GM19397 (cell line): Measurements from ENCODE around the gene PADI1.

Experiments
- ATAC-seq: cut with Tn5 transposase; IDR thresholded peaks from one replicate; pipeline ENCODE4 v1.9.1; 2021; ENCODE audit warnings: mild to moderate bottlenecking, moderate library complexity; ENCODE audit not compliant: unreplicated experiment

PADI1 gene

GRCh38 chr1:17293681-17294425 lies 88.9 kb downstream of the PADI1 start:
- ATAC-seq, result no peak

- no peak for ATAC-seq
Measured at GRCh38 chr1:17295292-17295691, 90.4 kb downstream of the PADI1 start.
